Sigmoid colon (tissue), 7 donors: ENCODE measurements around the gene WDHD1. TPM values are rescaled to one million over a fixed set of nuclear protein-coding genes. Genes with fewer than 3 reads are reported as not detected.
A peak's percentile ranks its signal among the peaks of the same experiment; 100 is the strongest.
"Not testable (repeated sequence)": the region's sequence is repeated elsewhere in the genome, so short reads cannot be mapped to it uniquely, and the experiment has no call there.

Source experiments
- DNase-seq: peaks from one replicate; pipeline ENCODE4 v3.0.0-alpha.2; 2019
- H3K27ac ChIP-seq, 4 donors: fragments of 200-600 bp; sonication (generic); one replicate each; pipeline ENCODE4 v1.5.1; 2016 to 2019; ENCODE audit warnings: mild to moderate bottlenecking in 1 of 4
- H3K27me3 ChIP-seq, 3 donors: fragments of 200-600 bp; sonication (generic); one replicate each; pipeline ENCODE4 v1.5.1; 2019; ENCODE audit warnings: mild to moderate bottlenecking in 1 of 3
- H3K36me3 ChIP-seq, 4 donors: fragments of 200-600 bp; sonication (generic); one replicate each; pipeline ENCODE4 v1.5.1; 2016 to 2019
- H3K4me1 ChIP-seq, 4 donors: fragments of 200-600 bp; sonication (generic); one replicate each; pipeline ENCODE4 v1.5.1; 2017 to 2019
- H3K4me3 ChIP-seq, 4 donors: fragments of 200-600 bp; sonication (generic); one replicate each; pipeline ENCODE4 v1.5.1; 2017 to 2019; ENCODE audit warnings: mild to moderate bottlenecking in 2 of 4, moderate library complexity in 1 of 4
- H3K9me3 ChIP-seq, 4 donors: fragments of 200-600 bp in 3 of 4; sonication (generic) in 3 of 4; one replicate each; pipeline versions ENCODE4 v1.5.1 to v1.6.1; 2013 to 2019
- EP300 ChIP-seq, 4 donors: sonication (generic); formaldehyde crosslinking; IDR thresholded peaks; one replicate each; pipeline ENCODE4 v1.6.1; 2017; ENCODE audit warnings: antibody characterized with exemption in 4 of 4
- POLR2A ChIP-seq, 2 donors: fragments of 450-650 bp; IDR thresholded peaks; one replicate each; pipeline ENCODE4 v1.6.1; 2016; ENCODE audit warnings: antibody characterized with exemption in 2 of 2, mild to moderate bottlenecking in 2 of 2, moderate library complexity in 2 of 2
- POLR2AphosphoS5 ChIP-seq, 4 donors: sonication (generic); formaldehyde crosslinking; IDR thresholded peaks; one replicate each; pipeline ENCODE4 v1.6.1; 2017; ENCODE audit warnings: antibody characterized with exemption in 4 of 4
- WGBS, 2 donors: extraction: QIAGEN DNeasy Blood & Tissue Kit; methylation state at CpG; one replicate each; pipeline ENCODE4 v1.1.7; 2013; 5-methylcytosine and 5-hydroxymethylcytosine counted together
- intact Hi-C: fragments of 100-400 bp; cut with DNase I; formaldehyde crosslinking; loops from one replicate; pipeline ENCODE4 v1.15.1; 2023
- polyA plus RNA-seq, 3 donors: library from polyadenylated mRNA; stranded (reverse); fragments of 200-250 nt; gene quantifications; one replicate each; pipeline ENCODE4 v1.2.3, GENCODE V29; 2013
- total RNA-seq, 4 donors: library from RNA; depleted of rRNA; stranded (reverse); fragments of >200 nt; gene quantifications; one replicate each; pipeline ENCODE4 v1.1.0, GENCODE V29; 2016
- TF ChIP-seq, protein P1 (sequence below), 4 experiments: fragments of 450-650 bp in 3 of 4; fragments of 200-600 bp in 1 of 4; IDR thresholded peaks; one replicate each; pipeline ENCODE4 v1.5.1; 2016 to 2019; ENCODE audit warnings: antibody characterized with exemption in 4 of 4, mild to moderate bottlenecking in 3 of 4, moderate library complexity in 2 of 4
- donor health status: healthy with polysubstance abuse.
- donor health status: Bipolar disorder and iron deficiency.
- donor health status: healthy.

The WDHD1 gene
- total and polyA plus RNA-seq, 7 donors = 0.60 to 4.0 (median 1.1) TPM

DNA sequence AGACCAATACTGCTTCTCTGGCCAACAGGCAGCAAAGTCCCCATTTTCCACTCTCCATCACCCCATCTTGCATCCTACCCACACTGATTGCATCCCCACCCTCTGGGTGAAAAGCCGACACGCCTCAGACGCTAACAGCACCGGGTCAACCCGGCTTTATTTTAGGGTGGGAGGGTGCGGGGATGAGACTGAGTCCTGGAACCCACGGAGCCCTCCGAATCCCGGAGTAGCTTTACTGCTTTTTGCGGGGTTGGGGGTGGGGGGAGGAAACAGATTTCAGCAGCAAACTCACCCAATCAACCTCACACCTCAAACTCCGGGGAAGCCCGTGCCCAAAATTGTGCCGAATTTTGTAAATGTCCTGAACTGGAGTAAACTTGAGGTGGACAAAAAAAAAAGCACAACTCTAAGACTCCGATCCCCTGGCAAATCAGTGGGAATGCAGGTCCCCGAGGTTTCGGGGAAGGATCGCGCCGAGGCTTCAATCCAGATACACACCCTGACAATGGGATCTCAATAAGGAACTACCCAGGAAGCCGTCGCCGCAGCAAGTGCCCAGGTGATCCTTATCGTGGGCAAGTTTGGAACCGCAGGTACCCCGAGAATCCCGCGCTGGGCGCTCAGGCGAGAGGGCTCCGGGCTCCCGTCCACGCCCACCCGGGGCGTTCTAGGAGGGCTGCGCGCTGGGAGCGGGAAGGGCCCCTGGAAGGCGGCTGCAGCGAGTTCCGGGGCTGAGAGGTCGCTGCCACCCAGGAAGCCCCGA is 125.3 kb downstream of the WDHD1 start:
- Histone ChIP-seq H3K4me1 (peaks cover 0 to 22% (median 13%) of the 10 kb centered on the region in 4 donors), H3K9me3 (no peaks in the 10 kb centered on the region), H3K4me3 (peak overlapping the region; percentile 52 to 89 (median 74)), H3K27me3 (peaks cover 0 to 15% (median 0%) of the 10 kb centered on the region in 3 donors), H3K36me3 (no peaks in the 10 kb centered on the region), H3K27ac (peak overlapping the region; percentile 72 to 80 (median 74))
- intact Hi-C loops = no loop called here
- TF ChIP-seq POLR2A (IDR thresholded peaks at IDR 0.05) (no peak), POLR2AphosphoS5 (IDR thresholded peaks at IDR 0.05) (no peak), EP300 (IDR thresholded peaks at IDR 0.05) (no peak)
- TF ChIP-seq, protein P1, sequence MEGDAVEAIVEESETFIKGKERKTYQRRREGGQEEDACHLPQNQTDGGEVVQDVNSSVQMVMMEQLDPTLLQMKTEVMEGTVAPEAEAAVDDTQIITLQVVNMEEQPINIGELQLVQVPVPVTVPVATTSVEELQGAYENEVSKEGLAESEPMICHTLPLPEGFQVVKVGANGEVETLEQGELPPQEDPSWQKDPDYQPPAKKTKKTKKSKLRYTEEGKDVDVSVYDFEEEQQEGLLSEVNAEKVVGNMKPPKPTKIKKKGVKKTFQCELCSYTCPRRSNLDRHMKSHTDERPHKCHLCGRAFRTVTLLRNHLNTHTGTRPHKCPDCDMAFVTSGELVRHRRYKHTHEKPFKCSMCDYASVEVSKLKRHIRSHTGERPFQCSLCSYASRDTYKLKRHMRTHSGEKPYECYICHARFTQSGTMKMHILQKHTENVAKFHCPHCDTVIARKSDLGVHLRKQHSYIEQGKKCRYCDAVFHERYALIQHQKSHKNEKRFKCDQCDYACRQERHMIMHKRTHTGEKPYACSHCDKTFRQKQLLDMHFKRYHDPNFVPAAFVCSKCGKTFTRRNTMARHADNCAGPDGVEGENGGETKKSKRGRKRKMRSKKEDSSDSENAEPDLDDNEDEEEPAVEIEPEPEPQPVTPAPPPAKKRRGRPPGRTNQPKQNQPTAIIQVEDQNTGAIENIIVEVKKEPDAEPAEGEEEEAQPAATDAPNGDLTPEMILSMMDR (IDR thresholded peaks at IDR 0.05) = no peak
- WGBS, 2 donors = 0 to 1% methylated on average over 42 of the region's 42 CpGs
- DNase-seq = peak; percentile 68

DNA sequence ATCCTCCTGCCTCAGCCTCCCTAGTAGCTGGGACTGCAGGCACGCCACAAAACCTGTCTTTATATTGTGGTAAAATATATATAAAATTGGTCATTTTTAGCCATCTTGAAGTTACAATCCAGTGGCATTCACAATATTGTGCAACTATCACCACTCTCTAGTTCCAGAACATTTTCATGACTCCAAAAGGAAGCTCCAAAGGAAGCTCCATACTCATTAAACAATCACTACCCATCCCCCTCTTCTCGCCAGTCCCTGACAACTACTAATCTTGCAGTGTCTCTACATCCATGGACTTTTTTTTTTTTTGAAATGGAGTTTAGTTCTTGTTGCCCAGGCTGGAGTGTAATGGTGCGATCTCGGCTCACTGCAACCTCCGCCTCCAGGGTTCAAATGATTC is 127.3 kb downstream of the WDHD1 start:
- WGBS, 2 donors = 97 to 98% methylated on average over 5 of the region's 5 CpGs
- Histone ChIP-seq H3K27ac (no peak overlapping the region), H3K4me1 (peaks cover 0 to 22% (median 13%) of the 10 kb centered on the region in 4 donors), H3K4me3 (no peak overlapping the region), H3K9me3 (no peaks in the 10 kb centered on the region), H3K27me3 (peaks cover 0 to 15% (median 0%) of the 10 kb centered on the region in 3 donors), H3K36me3 (no peaks in the 10 kb centered on the region)
- TF ChIP-seq, protein P1 (IDR thresholded peaks at IDR 0.05) = no peak
- no peak for TF ChIP-seq POLR2AphosphoS5 (IDR thresholded peaks at IDR 0.05)
- TF ChIP-seq POLR2A (IDR thresholded peaks at IDR 0.05) = no peak
- no peak for TF ChIP-seq EP300 (IDR thresholded peaks at IDR 0.05)
- no peak for DNase-seq
- intact Hi-C loops = no loop called here

DNA sequence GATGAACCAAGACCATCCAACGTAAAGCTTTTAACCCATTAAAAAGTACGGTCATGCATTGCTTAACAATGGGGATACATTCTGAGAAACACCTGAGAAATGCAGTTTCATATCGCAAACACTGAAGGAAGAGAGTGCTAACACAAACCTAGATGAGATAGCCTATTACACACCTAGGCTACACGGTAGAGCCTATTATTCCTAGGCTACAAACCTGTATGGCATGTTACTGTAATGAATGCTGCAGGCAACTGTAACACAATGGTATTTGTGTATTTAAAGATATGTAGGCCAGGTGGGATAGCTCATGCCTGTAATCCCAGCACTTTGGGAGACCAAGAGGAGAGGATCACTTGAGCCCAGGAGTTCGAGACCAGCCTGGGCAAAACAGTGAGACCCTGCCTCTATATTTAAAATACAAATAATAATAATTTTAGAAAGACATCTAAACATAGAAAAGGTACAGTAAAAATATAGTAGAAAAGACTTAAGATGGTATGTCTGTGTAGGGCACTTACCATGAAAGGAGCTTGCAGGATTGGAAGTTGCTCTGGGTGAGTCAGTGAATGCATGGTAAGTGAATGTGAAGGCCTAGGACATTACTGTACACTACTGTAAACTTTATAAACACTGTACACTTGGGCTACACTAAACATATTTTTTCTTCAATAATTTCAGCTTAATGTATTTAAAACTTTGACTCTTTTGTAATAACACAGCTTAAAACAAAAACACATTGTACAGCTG is 128.9 kb downstream of the WDHD1 start:
- intact Hi-C loops, H3K36me3 ChIP-seq, H3K27ac ChIP-seq, DNase-seq, H3K4me3 ChIP-seq, H3K9me3 ChIP-seq: not testable (repeated sequence)
- 92 to 96% methylated on average over 5 of the region's 5 CpGs for WGBS, 2 donors
- Histone ChIP-seq H3K27me3 (peaks cover 0 to 15% (median 0%) of the 10 kb centered on the region in 3 donors), H3K4me1 (peaks cover 0 to 18% (median 11%) of the 10 kb centered on the region in 4 donors)

DNA sequence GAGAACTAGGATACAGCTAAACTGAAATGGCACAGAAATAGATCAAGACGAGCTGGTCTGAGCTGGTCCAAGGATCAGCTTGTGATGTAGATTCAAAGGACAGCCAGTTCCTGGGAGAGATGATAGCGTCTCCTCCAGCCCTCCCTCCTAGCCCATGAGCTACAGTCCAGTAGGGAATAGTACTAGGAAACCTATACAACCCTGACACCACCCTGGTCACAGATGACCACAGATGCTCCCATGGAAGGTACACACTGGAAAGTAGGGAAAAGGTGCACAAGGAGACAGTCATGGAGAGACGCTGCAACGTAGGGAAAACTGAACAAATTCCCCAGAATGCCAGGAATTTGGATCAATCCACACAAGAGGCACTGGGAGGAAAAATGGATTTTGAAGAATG is 131.2 kb downstream of the WDHD1 start:
- no peak for DNase-seq
- H3K27ac ChIP-seq = no peak overlapping the region
- H3K4me1 ChIP-seq = no peaks in the 10 kb centered on the region
- H3K36me3 ChIP-seq = no peaks in the 10 kb centered on the region
- H3K27me3 ChIP-seq = no peaks in the 10 kb centered on the region
- H3K9me3 ChIP-seq = no peaks in the 10 kb centered on the region
- WGBS, 2 donors = 88 to 90% methylated on average over 4 of the region's 4 CpGs
- TF ChIP-seq POLR2AphosphoS5 (IDR thresholded peaks at IDR 0.05) = no peak
- TF ChIP-seq POLR2A (IDR thresholded peaks at IDR 0.05) = no peak
- no peak for TF ChIP-seq EP300 (IDR thresholded peaks at IDR 0.05)
- TF ChIP-seq, protein P1 (IDR thresholded peaks at IDR 0.05) = no peak
- H3K4me3 ChIP-seq = no peak overlapping the region
- intact Hi-C loops = no loop called here

DNA sequence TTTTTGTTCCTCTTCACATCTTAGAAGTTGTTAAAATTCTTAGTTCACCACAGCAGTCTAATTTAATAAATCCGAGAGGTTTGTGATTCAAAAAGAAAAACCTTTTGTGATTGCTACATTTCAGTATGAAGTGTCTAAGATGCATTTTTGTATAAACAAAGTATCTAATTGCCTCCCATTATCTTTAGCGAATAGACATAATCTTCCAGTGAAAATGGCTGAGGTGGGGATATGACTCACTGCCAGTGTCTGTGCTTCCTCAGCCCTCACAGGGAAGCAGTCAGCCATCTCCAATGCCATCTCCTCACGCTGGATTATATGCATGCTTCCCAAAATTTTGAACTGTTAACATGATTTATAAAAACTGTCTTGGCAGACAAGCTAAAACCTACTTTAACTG is 131.9 kb downstream of the WDHD1 start:
- Histone ChIP-seq H3K9me3 (no peaks in the 10 kb centered on the region), H3K4me3 (no peak overlapping the region), H3K36me3 (no peaks in the 10 kb centered on the region), H3K4me1 (no peaks in the 10 kb centered on the region), H3K27me3 (no peaks in the 10 kb centered on the region), H3K27ac (no peak overlapping the region)
- TF ChIP-seq EP300 (IDR thresholded peaks at IDR 0.05) = no peak
- TF ChIP-seq, protein P1 (IDR thresholded peaks at IDR 0.05) = no peak
- WGBS, 2 donors = 78% methylated on average over 3 of the region's 3 CpGs
- intact Hi-C loops = no loop called here
- DNase-seq = no peak
